Testis (tissue), 3 donors: ENCODE data around the gene OPCML. TPM values are rescaled to one million over a fixed set of nuclear protein-coding genes. Genes with fewer than 3 reads are reported as not detected.

Experiments
- DNase-seq: peaks from one replicate; pipeline ENCODE4 v3.0.0-alpha.2; 2019
- H3K27ac ChIP-seq, 2 donors: fragments of 200-600 bp; sonication (generic); one replicate each; pipeline ENCODE4 v1.5.1; 2019
- H3K27me3 ChIP-seq: fragments of 200-600 bp; sonication (generic); one replicate; pipeline ENCODE4 v1.5.1; 2019
- H3K36me3 ChIP-seq: fragments of 200-600 bp; sonication (generic); one replicate; pipeline ENCODE4 v1.5.1; 2017; ENCODE audit warnings: low read depth; ENCODE audit errors: missing control alignments
- H3K4me1 ChIP-seq: fragments of 200-600 bp; sonication (generic); one replicate; pipeline ENCODE4 v1.5.1; 2019
- H3K4me3 ChIP-seq, 2 donors: fragments of 200-600 bp; sonication (generic); one replicate each; pipeline ENCODE4 v1.5.1; 2017 to 2019
- H3K9me3 ChIP-seq: fragments of 200-600 bp; sonication (generic); one replicate; pipeline ENCODE4 v1.5.1; 2017
- POLR2A ChIP-seq: fragments of 450-650 bp; IDR thresholded peaks from one replicate; pipeline ENCODE4 v1.6.1; 2017; ENCODE audit warnings: antibody characterized with exemption, mild to moderate bottlenecking, moderate library complexity
- WGBS, 2 donors: methylation state at CpG; one replicate each; pipeline ENCODE4 v1.1.5; 2018; 5-methylcytosine and 5-hydroxymethylcytosine counted together
- intact Hi-C: fragments of 100-400 bp; cut with DNase I; formaldehyde crosslinking; loops from one replicate; pipeline ENCODE4 v1.15.1; 2023; ENCODE audit warnings: low total_unique reads
- polyA plus RNA-seq: library from polyadenylated mRNA; stranded (reverse); fragments of 350-450 nt; fragmentation: Illumina TruSeq; extraction: RNeasy Lipid Tissue Mini Kit (QIAGEN cat#74804); gene quantifications from one replicate; pipeline ENCODE4 v1.2.3, GENCODE V29; 2014; ENCODE audit warnings: low read depth, low replicate concordance; ENCODE audit not compliant: insufficient read depth
- total RNA-seq, 2 donors: library from RNA; depleted of rRNA; stranded (reverse); fragments of >200 nt; gene quantifications; one replicate each; pipeline ENCODE4 v1.2.3, GENCODE V29; 2016
- TF ChIP-seq, protein P1 (sequence below), 3 experiments: fragments of 450-650 bp in 2 of 3; fragments of 200-600 bp in 1 of 3; sonication (generic) in 1 of 3; IDR thresholded peaks; one replicate each; pipeline ENCODE4 v1.5.1; 2016 to 2019; ENCODE audit warnings: antibody characterized with exemption in 3 of 3, mild to moderate bottlenecking in 2 of 3, moderate library complexity in 1 of 3

Gene OPCML
- total and polyA plus RNA-seq, 3 donors from 2014 or later, result 0.16 to 2.7 (median 0.62) TPM

DNA sequence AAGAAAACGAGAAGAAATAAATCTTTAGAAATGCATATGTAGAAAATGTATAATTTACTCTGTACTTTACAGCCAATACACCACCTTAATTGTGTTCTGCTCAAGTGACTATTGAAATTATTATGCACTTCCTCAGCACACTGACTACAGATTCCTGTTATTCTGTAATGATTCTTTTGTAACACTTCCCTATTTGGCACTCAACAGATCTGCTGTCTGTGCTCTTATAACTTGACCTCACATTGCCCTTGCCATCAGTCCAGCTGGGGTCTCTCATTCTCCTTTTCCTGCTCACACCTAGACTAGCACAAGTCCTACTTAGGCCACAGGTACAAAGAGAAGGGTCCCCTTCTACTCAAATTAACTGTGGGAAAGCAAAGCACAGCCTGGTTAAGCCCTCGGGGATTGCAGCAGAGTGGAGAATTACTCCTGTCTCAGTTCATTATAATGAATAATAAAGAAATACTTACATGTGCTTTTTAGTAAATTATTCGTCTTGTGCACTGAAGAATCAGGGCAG, 860.4 kb downstream of the OPCML start:
- intact Hi-C loops, result no loop called here

DNA sequence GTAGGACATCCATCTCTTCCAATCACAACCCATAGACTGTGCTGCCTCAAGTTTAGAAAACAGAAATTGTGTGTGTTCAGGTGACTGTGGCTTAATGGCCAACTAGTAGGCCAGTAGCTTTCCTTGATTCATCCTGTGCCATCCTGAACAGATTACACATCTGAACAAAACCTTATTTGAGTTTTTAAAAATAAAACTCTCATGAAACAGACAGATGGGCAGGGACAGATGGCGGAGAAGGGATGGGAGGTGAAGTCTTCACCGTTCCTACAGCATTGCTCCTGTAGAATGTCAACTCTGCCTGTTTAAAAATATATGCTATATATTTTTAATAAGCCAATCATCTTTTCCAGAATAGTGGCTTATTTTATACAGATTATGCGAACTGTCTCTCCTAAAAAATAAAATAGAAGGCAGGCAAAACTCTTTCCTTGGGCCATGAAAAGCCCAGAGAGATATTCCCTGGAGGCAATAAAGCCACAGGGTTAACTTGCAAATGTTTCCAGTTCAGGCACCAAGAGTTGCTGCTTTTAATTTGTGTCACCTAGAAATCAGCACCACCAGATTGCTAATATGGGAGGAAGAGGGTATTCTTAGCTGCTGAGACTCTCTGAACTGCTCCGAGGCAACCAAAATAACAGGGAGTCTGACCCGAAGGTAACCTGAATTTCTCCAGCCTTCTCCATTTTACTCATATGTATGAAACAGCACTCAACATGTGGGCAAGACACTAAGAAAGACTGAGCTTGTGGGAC, 861.2 kb downstream of the OPCML start:
- Histone ChIP-seq H3K27me3 (no peaks in the 10 kb centered on the region), H3K36me3 (no peaks in the 10 kb centered on the region), H3K9me3 (no peaks in the 10 kb centered on the region), H3K27ac (no peak overlapping the region), H3K4me1 (no peaks in the 10 kb centered on the region), H3K4me3 (no peak overlapping the region)
- DNase-seq, result no peak
- TF ChIP-seq, protein P1, sequence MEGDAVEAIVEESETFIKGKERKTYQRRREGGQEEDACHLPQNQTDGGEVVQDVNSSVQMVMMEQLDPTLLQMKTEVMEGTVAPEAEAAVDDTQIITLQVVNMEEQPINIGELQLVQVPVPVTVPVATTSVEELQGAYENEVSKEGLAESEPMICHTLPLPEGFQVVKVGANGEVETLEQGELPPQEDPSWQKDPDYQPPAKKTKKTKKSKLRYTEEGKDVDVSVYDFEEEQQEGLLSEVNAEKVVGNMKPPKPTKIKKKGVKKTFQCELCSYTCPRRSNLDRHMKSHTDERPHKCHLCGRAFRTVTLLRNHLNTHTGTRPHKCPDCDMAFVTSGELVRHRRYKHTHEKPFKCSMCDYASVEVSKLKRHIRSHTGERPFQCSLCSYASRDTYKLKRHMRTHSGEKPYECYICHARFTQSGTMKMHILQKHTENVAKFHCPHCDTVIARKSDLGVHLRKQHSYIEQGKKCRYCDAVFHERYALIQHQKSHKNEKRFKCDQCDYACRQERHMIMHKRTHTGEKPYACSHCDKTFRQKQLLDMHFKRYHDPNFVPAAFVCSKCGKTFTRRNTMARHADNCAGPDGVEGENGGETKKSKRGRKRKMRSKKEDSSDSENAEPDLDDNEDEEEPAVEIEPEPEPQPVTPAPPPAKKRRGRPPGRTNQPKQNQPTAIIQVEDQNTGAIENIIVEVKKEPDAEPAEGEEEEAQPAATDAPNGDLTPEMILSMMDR (IDR thresholded peaks at IDR 0.05), result no peak
- intact Hi-C loops, result no loop called here
- WGBS, 2 donors, result 93 to 98% methylated on average over 5 of the region's 5 CpGs

More for the DNA sequence above, 860.4 kb downstream of the OPCML start:
- no peak for TF ChIP-seq POLR2A
- TF ChIP-seq, protein P1 (IDR thresholded peaks at IDR 0.05), result no peak
- H3K4me1 ChIP-seq, result no peaks in the 10 kb centered on the region
- no peaks in the 10 kb centered on the region for H3K27me3 ChIP-seq
- WGBS, 2 donors, result 62 to 67% methylated on average over 3 of the region's 3 CpGs
- no peak overlapping the region for H3K4me3 ChIP-seq
- DNase-seq, result no peak
- no peaks in the 10 kb centered on the region for H3K36me3 ChIP-seq
- H3K9me3 ChIP-seq, result no peaks in the 10 kb centered on the region
- H3K27ac ChIP-seq, result no peak overlapping the region

DNA sequence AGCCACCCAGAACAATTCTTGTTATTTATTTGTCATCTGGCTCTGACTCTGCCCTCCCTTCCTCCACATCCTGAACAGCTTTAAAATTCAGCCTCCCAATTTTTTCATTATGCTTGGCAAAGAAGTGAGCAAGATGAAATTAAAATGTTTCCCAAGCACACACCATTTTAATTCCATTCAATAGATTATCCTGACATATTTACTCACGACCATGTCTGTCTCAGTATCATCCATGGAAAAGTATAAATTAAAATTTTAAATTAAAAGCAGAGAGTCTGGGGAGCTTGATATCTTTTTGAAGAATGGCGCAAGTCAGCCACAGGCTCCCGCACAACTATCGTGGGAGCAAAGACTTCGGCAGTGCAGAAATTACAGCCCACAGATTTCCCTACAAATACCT, 862.4 kb downstream of the OPCML start:
- H3K4me1 ChIP-seq, result no peaks in the 10 kb centered on the region
- TF ChIP-seq POLR2A, result no peak
- TF ChIP-seq, protein P1 (IDR thresholded peaks at IDR 0.05), result no peak
- WGBS, 2 donors, result 81 to 82% methylated on average over 5 of the region's 5 CpGs
- intact Hi-C loops, result no loop called here
- H3K9me3 ChIP-seq, result no peaks in the 10 kb centered on the region
- no peak for DNase-seq
- no peak overlapping the region for H3K27ac ChIP-seq
- H3K27me3 ChIP-seq, result no peaks in the 10 kb centered on the region
- no peak overlapping the region for H3K4me3 ChIP-seq
- no peaks in the 10 kb centered on the region for H3K36me3 ChIP-seq

DNA sequence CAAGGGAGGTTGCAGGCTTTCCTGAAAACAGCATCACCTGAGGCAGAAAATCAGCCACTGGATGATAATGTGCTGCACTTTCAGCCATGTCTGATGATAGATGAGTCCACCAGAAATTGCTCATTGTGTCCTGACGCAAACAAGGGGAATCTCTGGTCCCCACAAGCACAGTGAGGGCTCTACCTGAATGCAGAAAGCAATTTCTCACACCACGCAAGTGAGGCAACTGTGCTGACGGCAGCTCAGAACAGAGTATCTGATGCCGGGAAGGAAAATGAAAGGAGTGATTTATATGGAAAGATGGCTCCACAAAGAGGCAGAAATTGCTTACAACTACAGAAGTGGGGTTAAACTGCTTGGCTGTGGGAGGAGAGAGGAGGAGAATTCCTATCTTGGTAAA, 867.1 kb downstream of the OPCML start:
- Histone ChIP-seq H3K4me3 (no peak overlapping the region), H3K4me1 (no peaks in the 10 kb centered on the region), H3K27ac (no peak overlapping the region), H3K27me3 (no peaks in the 10 kb centered on the region), H3K36me3 (no peaks in the 10 kb centered on the region), H3K9me3 (no peaks in the 10 kb centered on the region)
- 69 to 74% methylated on average over 4 of the region's 4 CpGs for WGBS, 2 donors
- no peak for TF ChIP-seq POLR2A
- TF ChIP-seq, protein P1 (IDR thresholded peaks at IDR 0.05), result no peak
- DNase-seq, result no peak
- intact Hi-C loops, result no loop called here

DNA sequence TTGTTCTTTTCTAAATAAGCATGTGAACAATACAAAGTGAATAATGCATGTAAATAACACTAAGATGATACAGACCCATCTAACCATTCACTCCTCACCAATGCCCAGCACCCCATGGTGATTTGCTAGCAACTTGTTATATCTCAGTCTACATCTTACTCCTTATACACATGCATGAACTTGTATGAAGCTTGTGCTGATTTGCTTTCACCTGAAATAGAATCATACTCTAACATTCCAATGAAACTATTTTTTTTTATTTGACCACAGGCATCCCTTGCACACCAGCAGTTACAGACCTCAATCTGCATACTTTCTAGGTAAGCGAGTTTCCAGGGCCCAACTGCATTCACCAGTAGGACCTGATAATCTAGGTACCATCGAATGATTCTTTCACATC, 873.6 kb downstream of the OPCML start:
- Histone ChIP-seq H3K9me3 (no peaks in the 10 kb centered on the region), H3K4me3 (no peak overlapping the region), H3K27me3 (no peaks in the 10 kb centered on the region), H3K36me3 (no peaks in the 10 kb centered on the region), H3K4me1 (no peaks in the 10 kb centered on the region), H3K27ac (no peak overlapping the region)
- DNase-seq, result no peak
- intact Hi-C loops, result no loop called here
- WGBS, 2 donors, result 86 to 96% methylated on average over 2 of the region's 2 CpGs
- no peak for TF ChIP-seq POLR2A
- TF ChIP-seq, protein P1 (IDR thresholded peaks at IDR 0.05), result no peak
